GM12891 (cell line): ENCODE data around the gene RNF145.

Experiments
- POLR2A ChIP-seq: IDR thresholded peaks from 2 replicates; pipeline ENCODE4 v1.6.1; 2011; ENCODE audit warnings: low read depth, low read length, control low read depth
- POLR2AphosphoS5 ChIP-seq: IDR thresholded peaks from 2 replicates; pipeline ENCODE4 v1.6.1; 2011; ENCODE audit warnings: low read depth, low read length, control low read depth
- SPI1 ChIP-seq: IDR thresholded peaks from 2 replicates; pipeline ENCODE4 v1.6.1; 2011; ENCODE audit warnings: low read depth, low read length, control low read depth
- TAF1 ChIP-seq: IDR thresholded peaks from 2 replicates; pipeline ENCODE4 v1.6.1; 2011; ENCODE audit warnings: low read depth, low read length, control low read depth

DNA sequence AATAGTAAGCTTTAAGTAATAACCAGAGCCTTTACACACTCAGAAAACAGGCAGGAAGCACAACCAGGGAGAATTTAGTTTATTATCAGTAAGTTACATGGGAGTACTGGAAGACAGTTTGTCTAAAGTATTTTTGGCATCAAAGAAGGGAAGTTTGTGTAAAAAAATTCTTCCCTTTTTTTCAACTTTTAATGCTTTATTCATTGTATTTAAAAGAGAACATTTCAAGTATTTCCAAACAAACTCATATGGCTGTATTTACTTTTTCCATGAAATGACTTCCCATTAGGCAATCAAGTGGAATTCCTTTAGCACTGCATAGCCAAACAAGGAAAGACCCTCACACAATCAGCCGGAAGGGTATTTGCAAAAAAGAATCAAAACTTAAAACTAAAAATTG is 26.7 kb downstream of the RNF145 start:
- TF ChIP-seq POLR2A (no peak), POLR2AphosphoS5 (no peak), SPI1 (no peak), TAF1 (no peak)
